Superior temporal gyrus (tissue), 1 donor: Measurements from ENCODE around the gene NLRP12.
"Not testable (repeated sequence)": the region's sequence is repeated elsewhere in the genome, so short reads cannot be mapped to it uniquely, and the experiment has no call there.

ENCODE experiments used
- DNase-seq: peaks from one replicate; pipeline ENCODE4 v3.0.0-alpha.2; 2016; ENCODE audit errors: extremely low spot score

NLRP12 gene

GRCh38 chr19:53824134-53824611 is at the start of gene NLRP12:
TSS of gene NLRP12 (minus strand) at chr19:53824314. CDS start at chr19:53824174, 140 bp downstream.
- DNase-seq = peak; percentile 27

- DNase-seq = no peak
Observed at GRCh38 chr19:53872762-53873161, 48.6 kb upstream of the NLRP12 start.

- DNase-seq = no peak
Observed at GRCh38 chr19:53871454-53871853, 47.3 kb upstream of the NLRP12 start.

- no peak for DNase-seq
Observed at GRCh38 chr19:53870485-53870844, 46.4 kb upstream of the NLRP12 start.

- not testable (repeated sequence) for DNase-seq
Observed at GRCh38 chr19:53869805-53870484, 45.8 kb upstream of the NLRP12 start.

- DNase-seq = no peak
Observed at GRCh38 chr19:53868892-53869804, 45.0 kb upstream of the NLRP12 start.

GRCh38 chr19:53868091-53868891 is 44.2 kb upstream of the NLRP12 start:
- DNase-seq = no peak

- peak; percentile 98 for DNase-seq
Observed at GRCh38 chr19:53867225-53868090, 43.3 kb upstream of the NLRP12 start, which contains the start of gene MYADM. TSS of gene MYADM (plus strand) at chr19:53867883. CDS start at chr19:53873530, 5,647 bp downstream.

- DNase-seq = no peak
Observed at GRCh38 chr19:53866865-53867224, 42.7 kb upstream of the NLRP12 start.

GRCh38 chr19:53865918-53866864 is 42.1 kb upstream of the NLRP12 start:
- DNase-seq = peak; percentile 83

GRCh38 chr19:53865523-53865917 is 41.4 kb upstream of the NLRP12 start:
- DNase-seq = peak; percentile 61

- DNase-seq = peak; percentile 87
Observed at GRCh38 chr19:53864308-53864836, 40.3 kb upstream of the NLRP12 start.

- no peak for DNase-seq
Observed at GRCh38 chr19:53853707-53854106, 29.6 kb upstream of the NLRP12 start.

GRCh38 chr19:53849237-53849676 is 25.1 kb upstream of the NLRP12 start:
- no peak for DNase-seq

- DNase-seq = no peak
Observed at GRCh38 chr19:53847555-53847954, 23.4 kb upstream of the NLRP12 start.

- DNase-seq = no peak
Observed at GRCh38 chr19:53844849-53845246, 20.7 kb upstream of the NLRP12 start.

GRCh38 chr19:53840914-53841313 is 16.8 kb upstream of the NLRP12 start:
- DNase-seq = not testable (repeated sequence)

- not testable (repeated sequence) for DNase-seq
Observed at GRCh38 chr19:53840241-53840640, 16.1 kb upstream of the NLRP12 start.

GRCh38 chr19:53838446-53838845 is 14.3 kb upstream of the NLRP12 start:
- DNase-seq = not testable (repeated sequence)
